GM19467 (cell line): ENCODE data around the gene TMEM89.

Experiments used
- ATAC-seq: cut with Tn5 transposase; IDR thresholded peaks from one replicate; pipeline ENCODE4 v1.9.1; 2021; ENCODE audit warnings: mild to moderate bottlenecking, moderate library complexity; ENCODE audit not compliant: unreplicated experiment

Gene TMEM89

DNA sequence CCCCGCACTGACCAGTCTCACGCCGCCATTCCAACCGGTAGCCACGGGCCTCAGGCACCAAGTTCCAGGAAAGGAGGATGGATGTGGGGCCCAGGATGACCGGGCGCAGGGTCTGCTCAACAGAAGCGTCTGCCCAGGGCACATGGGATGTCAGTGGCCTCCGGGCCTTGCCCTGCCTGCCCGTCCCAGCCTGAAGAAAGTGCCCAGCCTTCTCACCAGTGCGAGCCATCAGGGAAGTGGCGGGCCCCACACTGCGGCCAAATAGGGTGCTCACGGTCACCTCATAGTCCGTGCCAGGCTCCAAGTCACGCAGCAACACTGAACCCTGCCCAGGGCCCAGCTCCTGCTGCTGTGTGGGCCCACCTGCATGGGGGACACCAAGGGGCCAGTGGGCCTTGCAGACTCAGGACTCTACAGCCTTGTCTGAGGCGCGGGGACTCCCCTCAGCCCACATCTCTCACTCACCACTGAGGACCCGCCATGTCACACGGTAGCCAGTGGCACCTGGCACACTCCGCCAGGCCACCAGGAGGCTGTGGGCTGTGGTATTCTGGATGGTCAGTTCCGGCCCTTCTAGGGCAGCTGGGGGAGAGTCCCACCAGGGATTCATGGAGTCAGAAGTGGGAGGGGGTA, 29.6 kb downstream of the TMEM89 start:
- no peak for ATAC-seq

DNA sequence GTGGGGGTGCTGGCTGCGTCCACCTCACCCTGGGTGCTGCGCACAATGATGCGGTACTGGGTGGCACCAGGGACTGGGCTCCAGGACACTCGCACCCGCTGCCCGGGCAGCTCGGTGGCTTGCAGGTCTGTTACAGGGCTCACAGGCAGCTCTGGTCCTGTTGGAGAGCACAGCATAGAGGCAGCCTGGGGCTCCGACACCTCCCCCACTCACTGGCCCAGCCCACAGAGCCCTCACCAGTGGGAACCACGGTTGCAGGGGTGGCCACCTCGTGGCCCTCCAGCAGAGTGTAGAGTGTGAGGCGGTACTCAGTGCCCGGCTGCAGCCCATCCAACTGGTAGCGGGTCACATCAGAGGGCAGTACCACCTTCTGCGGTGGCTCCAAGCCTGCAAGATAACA, 30.1 kb downstream of the TMEM89 start:
- no peak for ATAC-seq

DNA sequence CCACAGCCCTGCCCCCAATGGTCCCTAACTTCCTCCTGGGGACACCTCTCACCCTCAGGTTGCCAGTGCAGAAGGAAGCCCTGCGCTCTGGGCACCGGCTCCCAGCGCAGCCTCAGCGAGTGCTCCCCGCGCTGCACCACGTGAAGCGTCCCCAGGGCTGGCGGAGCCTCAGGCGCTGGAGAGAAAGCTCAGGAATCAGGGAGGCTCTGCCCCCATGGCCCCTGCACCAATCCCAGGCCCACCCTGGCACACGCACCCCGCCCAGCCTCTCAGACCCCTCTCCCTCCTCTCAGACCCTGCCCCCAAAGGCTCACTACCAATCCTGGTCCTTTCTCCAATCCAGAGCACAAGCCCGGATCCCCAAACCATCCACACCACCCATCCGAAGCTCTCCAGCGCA, 33.3 kb downstream of the TMEM89 start:
- no peak for ATAC-seq

DNA sequence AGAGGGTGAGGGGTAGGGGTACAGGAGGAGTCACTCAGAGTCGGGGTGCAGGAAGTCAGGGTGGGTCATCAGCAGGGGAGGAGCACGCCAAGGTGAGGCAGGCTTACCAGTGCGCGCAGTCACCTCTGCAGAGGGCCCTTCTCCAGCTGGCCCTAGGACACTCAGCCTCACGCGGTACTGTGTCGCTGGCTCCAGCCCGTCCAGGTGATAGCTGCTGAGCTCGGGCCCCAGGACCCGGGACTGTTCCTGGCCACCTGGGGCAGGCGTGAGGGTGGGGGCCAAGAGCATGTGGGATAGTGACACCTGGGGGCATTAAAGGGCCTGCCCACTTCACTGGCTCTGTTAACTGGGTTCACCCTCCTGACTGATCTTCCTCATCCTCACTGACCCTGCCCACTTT, 33.9 kb downstream of the TMEM89 start:
- no peak for ATAC-seq

DNA sequence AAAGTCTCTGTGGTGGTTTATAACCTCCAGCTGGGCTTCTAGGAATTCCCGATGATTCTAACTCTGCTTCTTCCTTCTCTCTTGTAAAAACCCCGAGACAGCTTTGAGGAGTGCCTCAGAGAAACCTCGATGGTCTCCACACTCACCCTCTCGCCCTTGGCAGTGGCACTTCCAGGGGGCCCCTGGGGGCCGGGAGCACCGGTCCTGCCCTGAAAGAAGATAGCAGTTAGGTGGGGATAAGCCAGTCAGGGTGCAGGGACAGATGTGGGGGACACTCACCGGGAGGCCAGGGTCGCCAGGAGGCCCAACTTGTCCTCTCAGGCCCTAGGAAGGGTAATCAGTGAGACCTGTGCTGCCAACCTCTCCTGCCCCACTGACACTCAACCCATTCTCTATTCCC, 36.2 kb downstream of the TMEM89 start:
- no peak for ATAC-seq

DNA sequence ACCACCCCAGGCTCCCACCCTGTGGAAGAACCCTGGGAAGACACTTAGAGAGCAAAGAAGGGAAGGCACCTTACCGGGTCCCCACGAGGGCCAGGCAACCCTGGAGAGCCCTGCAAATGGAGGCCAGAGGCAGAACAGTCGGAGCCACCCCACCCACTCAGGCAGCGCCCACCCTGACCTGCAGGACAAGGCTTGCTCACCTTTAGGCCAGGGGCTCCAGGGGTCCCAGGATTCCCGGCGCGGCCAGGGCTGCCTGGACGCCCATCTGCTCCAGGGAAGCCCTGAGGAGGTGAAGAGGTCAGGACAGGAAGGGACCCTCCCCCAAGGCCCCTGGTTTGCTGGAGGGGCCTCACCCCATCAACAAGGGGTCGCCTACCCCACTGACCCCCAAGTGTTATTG, 36.7 kb downstream of the TMEM89 start:
- no peak for ATAC-seq

DNA sequence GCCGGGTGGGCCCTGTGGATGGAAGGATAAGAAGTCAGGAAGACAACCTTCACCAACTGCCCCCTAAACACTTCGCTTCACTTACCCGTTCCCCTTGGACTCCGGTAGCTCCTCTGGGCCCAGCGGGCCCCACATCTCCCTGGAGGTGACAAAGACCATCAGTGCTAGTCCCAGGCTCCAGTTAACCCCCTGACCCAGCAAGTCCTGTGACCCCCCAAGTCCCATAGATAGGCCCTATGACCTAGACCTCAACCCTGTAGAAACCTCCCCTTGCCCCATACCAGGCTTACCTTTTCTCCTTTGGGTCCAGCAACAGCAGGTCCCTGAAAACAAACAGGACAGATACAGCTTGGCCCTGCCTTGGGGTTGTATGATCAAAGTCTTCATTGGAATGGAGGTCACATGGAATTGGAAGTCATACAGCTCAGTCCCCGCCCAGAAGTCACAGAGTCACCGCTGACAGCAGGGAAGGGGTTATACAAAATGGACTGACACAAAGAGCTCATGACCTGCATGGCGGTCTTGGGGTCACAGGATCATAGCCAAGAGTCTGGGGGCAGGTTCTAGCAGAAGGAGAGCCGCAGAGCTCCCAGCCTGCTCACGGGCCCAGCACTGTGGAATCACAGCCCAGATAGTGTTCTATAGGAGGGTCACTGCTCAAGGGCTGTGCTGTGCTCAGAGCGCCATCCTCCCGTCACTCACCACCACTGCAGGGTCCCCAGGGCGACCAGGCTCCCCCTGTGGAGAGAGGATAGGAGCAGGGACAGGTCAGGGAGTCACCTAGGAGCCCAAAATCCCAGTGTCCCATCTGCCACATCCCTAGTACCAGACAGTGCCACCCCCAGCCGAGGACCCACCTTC, 39.7 kb downstream of the TMEM89 start:
- ATAC-seq, result no peak

DNA sequence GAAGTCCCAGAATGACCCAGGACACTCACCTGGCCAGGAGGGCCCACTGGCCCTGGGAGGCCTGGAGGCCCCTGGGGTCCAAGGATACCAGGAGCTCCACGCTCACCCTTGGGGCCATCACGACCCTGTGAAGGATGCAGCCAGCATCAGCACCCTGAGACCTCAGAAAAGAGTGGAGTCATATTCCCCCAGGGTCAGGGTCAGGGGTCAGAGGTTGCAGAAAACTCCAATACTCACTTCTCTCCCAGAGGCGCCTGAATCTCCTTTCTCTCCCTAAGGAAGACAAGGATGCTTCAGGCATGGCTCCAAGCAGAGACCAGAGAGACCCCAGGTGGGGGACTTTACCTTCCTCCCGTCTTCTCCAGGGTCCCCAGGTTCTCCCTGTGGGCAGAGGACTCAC, 44.9 kb downstream of the TMEM89 start:
- no peak for ATAC-seq

DNA sequence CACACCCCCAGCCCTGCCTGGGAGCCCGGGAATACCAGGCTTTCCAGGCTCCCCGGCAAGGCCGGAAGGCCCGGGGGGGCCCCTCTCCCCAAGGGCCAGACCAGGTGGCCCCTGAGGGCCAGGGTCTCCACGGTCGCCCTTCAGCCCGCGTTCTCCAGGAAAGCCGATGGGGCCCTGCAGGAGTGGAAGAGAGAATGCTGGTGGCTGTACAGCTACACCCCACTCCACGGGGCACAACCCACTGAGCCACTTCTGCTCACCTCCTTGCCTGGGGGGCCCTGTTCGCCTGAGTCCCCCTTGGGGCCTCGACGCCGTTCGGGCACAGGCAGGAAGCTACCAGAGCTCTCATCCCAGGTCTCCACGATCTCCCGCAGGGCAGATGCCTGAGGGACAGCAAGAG, 46.2 kb downstream of the TMEM89 start:
- ATAC-seq, result no peak

DNA sequence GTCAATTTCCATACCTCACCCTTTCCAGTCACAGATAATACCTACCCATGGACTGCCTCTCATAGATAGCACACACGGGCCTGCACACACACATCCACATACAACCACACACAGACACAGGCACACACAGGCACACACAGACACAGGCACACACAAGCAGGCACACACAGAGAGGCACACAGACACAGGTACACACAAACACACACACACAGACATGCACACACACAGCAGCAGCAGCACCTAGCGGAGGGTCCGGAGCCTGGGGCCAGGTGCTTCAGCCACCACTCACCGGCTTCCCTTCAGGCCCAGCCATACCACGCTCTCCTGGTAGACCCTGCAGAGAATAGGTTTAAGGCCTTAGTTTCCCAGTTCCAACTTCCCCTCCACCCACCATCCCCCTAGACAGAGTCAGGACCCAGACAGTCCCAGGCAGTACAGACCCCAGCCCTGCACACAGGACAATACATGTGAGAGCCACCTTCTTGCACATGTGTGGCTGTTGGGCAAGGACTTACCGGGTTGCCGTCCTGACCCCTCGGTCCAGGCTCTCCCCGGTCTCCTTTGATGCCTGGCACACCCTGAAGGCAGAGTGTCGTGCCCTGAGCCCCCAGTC, 47.5 kb downstream of the TMEM89 start:
- no peak for ATAC-seq

DNA sequence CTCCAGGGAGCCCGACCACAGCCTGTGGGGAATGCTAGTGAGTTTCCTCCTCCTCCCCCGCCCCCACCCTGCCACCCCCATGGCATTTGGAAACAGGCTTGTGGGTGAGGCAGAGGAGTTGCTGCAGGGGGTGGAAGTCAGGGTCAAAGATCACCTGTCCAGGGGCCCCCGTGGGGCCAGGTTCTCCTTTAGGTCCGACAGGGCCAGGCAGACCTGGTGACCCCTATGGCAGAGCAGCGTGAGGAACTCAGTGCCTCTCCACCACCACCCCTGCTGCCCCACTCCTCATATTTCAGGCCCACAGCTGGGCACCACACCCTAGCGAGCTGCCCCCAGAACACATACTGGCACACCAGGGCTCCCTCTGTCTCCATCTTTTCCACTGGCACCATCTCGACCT, 49.1 kb downstream of the TMEM89 start:
- ATAC-seq, result no peak

DNA sequence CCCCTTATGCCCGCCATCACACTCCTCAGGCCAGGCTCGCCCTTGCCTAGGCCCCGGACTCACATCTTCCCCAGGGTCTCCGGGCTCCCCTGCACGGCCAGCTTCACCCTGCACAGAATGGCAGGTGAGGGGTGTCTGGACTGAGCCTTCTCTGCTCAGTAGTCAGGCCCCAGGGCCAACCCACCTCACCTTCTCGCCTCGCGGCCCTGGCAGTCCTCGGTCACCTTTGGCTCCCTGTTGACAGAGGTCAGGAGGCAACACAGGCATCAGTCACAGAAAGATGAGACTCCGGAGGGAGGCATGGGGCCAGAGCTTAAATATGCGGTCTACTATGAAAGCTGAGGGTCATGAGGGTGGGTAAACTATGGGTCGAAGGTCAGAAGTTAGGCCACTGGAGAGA, 49.6 kb downstream of the TMEM89 start:
- ATAC-seq, result no peak
